DND-41 (cell line): ENCODE data around the gene ALDH8A1.
"Not testable (repeated sequence)": the region's sequence is repeated elsewhere in the genome, so short reads cannot be mapped to it uniquely, and the experiment has no call there.

Experiments
- ATAC-seq: fragments of 200-7000 bp; cut with Tn5 transposase; 3 replicates; pipeline ENCODE4 v1.9.1; 2021; ENCODE audit warnings: low read depth; ENCODE audit not compliant: insufficient read depth
- DNase-seq: peaks from one replicate; pipeline ENCODE4 v3.0.0-alpha.2; 2020
- H2AFZ ChIP-seq: 2 replicates; pipeline ENCODE4 v1.6.0; 2012; ENCODE audit warnings: low read depth, low read length
- H3K27ac ChIP-seq: 2 replicates; pipeline ENCODE4 v1.5.1; 2012; ENCODE audit warnings: low read length, inconsistent platforms
- H3K27me3 ChIP-seq: fragments of 200-600 bp; sonication (generic); 2 replicates; pipeline ENCODE4 v1.6.0; 2012; ENCODE audit warnings: low read length, mild to moderate bottlenecking, inconsistent platforms; ENCODE audit not compliant: insufficient read depth, poor library complexity
- H3K36me3 ChIP-seq: 2 replicates; pipeline ENCODE4 v1.5.1; 2012; ENCODE audit warnings: low read length, inconsistent platforms; ENCODE audit not compliant: insufficient read depth
- H3K4me1 ChIP-seq: 2 replicates; pipeline ENCODE4 v1.5.1; 2012; ENCODE audit warnings: mild to moderate bottlenecking, low read length; ENCODE audit not compliant: insufficient read depth
- H3K4me2 ChIP-seq: 2 replicates; pipeline ENCODE4 v1.6.0; 2012; ENCODE audit warnings: mild to moderate bottlenecking, moderate library complexity, low read length, inconsistent platforms; ENCODE audit not compliant: insufficient read depth
- H3K4me3 ChIP-seq, 2 experiments: fragments of 200-600 bp in 1 of 2; shearing (Covaris generic) in 1 of 2; 2 replicates each; pipeline ENCODE4 v1.5.1; 2012 to 2016; ENCODE audit warnings: inconsistent platforms in 2 of 2, low read length in 2 of 2, mild to moderate bottlenecking in 2 of 2, low read depth in 1 of 2, moderate library complexity in 1 of 2
- H3K79me2 ChIP-seq: 2 replicates; pipeline ENCODE4 v1.6.0; 2012; ENCODE audit warnings: low read length, inconsistent platforms; ENCODE audit not compliant: insufficient read depth
- H3K9ac ChIP-seq: 2 replicates; pipeline ENCODE4 v1.6.0; 2012; ENCODE audit warnings: low read depth, mild to moderate bottlenecking, inconsistent platforms, low read length, moderate library complexity
- H3K9me3 ChIP-seq: 2 replicates; pipeline ENCODE4 v1.5.1; 2012; ENCODE audit warnings: low read length, moderate library complexity, mild to moderate bottlenecking, inconsistent platforms; ENCODE audit not compliant: insufficient read depth, severe bottlenecking
- H4K20me1 ChIP-seq: 2 replicates; pipeline ENCODE4 v1.6.0; 2012; ENCODE audit warnings: low read length; ENCODE audit not compliant: insufficient read depth
- EZH2 ChIP-seq: IDR thresholded peaks from 3 replicates; pipeline ENCODE4 v1.6.1; 2012; ENCODE audit warnings: borderline replicate concordance, low read depth, mild to moderate bottlenecking, moderate library complexity, low read length, inconsistent platforms; ENCODE audit not compliant: severe bottlenecking
- TF ChIP-seq, protein P1 (sequence below): IDR thresholded peaks from 2 replicates; pipeline ENCODE4 v1.5.1; 2012; ENCODE audit warnings: borderline replicate concordance, low read length, moderate library complexity, mild to moderate bottlenecking; ENCODE audit not compliant: poor library complexity, severe bottlenecking; ENCODE audit errors: extremely low read depth

ALDH8A1 gene

DNA sequence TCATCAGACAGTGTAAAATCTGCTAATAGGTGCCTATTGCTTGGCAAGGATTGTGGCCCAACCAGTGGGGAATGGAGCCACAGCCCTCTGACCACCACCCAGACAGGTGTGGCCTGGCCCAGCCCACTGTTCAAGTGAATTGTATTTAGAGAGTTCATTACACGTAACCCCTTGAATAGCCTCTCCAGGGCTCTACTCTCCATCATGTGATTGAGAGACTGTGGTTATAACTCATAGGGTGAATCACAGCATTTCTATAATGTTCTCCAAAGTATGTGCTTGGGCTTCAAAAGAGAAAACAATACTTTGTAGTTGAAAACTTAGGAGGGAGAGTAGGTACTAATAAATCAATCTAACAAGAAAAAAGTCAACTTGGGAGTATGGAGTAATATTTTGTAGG, 38.4 kb downstream of the ALDH8A1 start:
- no peak overlapping the region for H3K27ac ChIP-seq
- H3K4me1 ChIP-seq = no peaks in the 10 kb centered on the region
- H3K36me3 ChIP-seq = no peaks in the 10 kb centered on the region
- no peaks in the 10 kb centered on the region for H3K9me3 ChIP-seq
- no peak overlapping the region for H3K4me2 ChIP-seq
- ATAC-seq (no peak), DNase-seq (no peak)
- H4K20me1 ChIP-seq = no peaks in the 10 kb centered on the region
- H3K4me3 ChIP-seq = no peak overlapping the region
- H3K79me2 ChIP-seq = no peaks in the 10 kb centered on the region
- no peak overlapping the region for H2AFZ ChIP-seq
- TF ChIP-seq EZH2 = no peak
- TF ChIP-seq, protein P1, sequence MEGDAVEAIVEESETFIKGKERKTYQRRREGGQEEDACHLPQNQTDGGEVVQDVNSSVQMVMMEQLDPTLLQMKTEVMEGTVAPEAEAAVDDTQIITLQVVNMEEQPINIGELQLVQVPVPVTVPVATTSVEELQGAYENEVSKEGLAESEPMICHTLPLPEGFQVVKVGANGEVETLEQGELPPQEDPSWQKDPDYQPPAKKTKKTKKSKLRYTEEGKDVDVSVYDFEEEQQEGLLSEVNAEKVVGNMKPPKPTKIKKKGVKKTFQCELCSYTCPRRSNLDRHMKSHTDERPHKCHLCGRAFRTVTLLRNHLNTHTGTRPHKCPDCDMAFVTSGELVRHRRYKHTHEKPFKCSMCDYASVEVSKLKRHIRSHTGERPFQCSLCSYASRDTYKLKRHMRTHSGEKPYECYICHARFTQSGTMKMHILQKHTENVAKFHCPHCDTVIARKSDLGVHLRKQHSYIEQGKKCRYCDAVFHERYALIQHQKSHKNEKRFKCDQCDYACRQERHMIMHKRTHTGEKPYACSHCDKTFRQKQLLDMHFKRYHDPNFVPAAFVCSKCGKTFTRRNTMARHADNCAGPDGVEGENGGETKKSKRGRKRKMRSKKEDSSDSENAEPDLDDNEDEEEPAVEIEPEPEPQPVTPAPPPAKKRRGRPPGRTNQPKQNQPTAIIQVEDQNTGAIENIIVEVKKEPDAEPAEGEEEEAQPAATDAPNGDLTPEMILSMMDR = no peak
- H3K9ac ChIP-seq = no peak overlapping the region
- H3K27me3 ChIP-seq = peaks cover 10% of the 10 kb centered on the region

DNA sequence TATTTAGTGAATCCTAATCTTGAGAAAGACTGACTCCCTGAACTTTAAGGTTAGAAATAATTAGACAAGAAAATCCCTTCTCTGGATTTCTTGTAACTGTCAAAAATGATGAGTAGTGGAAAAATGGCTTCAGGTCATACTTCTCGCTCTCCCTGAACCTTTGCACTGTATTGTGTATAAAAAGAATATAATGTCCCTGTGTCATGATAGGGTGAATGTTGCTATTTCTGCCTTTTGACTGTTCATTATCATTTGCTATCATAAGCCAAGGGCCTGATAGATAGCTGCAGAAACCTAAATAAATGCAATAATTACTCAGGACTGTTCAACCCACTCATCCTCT, 39.3 kb downstream of the ALDH8A1 start:
- ATAC-seq (no peak), DNase-seq (no peak)
- Histone ChIP-seq H4K20me1 (no peaks in the 10 kb centered on the region), H3K27ac (no peak overlapping the region), H3K9ac (no peak overlapping the region), H3K36me3 (no peaks in the 10 kb centered on the region), H3K9me3 (no peaks in the 10 kb centered on the region), H2AFZ (no peak overlapping the region), H3K4me1 (no peaks in the 10 kb centered on the region), H3K4me2 (no peak overlapping the region), H3K4me3 (no peak overlapping the region), H3K27me3 (peaks cover 10% of the 10 kb centered on the region), H3K79me2 (no peaks in the 10 kb centered on the region)
- TF ChIP-seq EZH2 = no peak

DNA sequence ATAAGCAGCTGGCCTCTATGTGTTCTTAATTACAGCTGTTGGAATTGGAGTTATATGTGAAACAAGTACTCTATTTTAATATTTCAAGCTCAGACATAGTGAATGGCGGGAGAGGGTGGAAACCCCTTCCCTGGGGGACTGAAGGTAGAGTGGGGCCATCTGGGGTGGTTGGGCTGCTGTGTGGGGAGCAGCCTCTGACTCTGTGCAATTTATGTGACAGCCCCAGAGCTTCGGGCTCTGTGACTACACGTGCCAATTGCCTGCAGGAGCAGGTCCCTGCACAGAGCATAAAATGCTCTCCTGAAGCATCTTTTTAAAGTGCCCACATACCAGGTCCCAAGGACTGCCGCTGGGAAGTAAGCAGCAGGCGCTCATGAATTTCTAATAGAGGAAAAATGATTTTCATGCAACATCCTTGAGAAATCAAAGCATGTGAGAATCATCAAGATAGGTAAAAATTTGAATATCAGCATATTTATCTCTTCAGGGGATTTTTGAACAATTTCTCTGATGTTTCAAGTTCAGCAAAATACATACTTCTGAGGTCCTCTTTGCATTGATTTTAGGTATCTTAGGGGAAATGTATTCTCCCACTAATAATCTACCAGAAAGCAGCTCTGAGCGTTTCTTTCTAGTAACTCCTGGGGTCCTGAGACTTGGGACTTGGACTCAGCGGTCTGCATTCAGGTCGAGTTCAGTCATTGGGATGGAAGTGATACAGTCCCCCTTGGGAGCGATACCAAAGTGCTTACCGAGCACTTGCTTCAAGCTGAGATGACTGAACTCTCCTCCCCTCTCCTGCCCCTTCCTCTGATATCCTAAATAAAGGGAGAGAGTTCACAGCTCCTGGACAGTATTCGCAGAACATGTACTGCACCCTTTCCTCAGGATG, 40.0 kb downstream of the ALDH8A1 start:
- no peak overlapping the region for H3K9ac ChIP-seq
- H3K27me3 ChIP-seq = peaks cover 10% of the 10 kb centered on the region
- no peak for TF ChIP-seq EZH2
- TF ChIP-seq, protein P1 = no peak

DNA sequence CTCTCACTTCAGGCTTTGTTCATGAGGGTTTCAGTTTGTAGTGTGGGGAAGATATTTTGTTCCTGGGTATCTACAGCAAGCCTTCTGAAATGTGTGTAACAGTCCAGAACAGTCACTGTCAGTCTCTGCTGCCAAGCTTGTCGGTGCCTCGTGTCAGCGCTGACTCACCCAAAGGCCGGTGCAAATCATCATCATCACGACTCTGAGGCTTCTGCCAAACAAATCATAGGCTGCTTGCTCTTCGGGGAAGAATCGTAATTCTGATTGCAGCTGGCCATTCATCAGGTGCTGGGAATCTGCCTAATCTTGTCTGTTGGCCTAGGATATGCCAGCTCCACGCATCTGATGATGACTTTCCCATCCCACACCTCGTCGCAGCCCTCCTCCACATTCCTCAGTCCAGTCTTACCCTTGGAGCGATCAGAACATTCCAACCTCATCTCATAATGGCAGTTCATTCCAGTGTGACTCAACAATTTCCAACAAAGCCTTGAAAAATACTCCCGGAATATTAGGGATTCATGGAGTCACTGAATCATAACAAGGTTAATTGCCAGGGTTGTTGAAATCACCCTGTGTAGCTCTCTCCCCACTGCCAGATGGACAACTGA, 40.9 kb downstream of the ALDH8A1 start:
- no peaks in the 10 kb centered on the region for H4K20me1 ChIP-seq
- ATAC-seq (no peak), DNase-seq (no peak)
- no peak for TF ChIP-seq EZH2
- TF ChIP-seq, protein P1 = no peak
- no peak overlapping the region for H3K4me3 ChIP-seq
- no peaks in the 10 kb centered on the region for H3K9me3 ChIP-seq
- H2AFZ ChIP-seq = no peak overlapping the region
- no peaks in the 10 kb centered on the region for H3K4me1 ChIP-seq
- peaks cover 10% of the 10 kb centered on the region for H3K27me3 ChIP-seq
- H3K36me3 ChIP-seq = no peaks in the 10 kb centered on the region
- H3K4me2 ChIP-seq = no peak overlapping the region
- H3K27ac ChIP-seq = no peak overlapping the region
- H3K79me2 ChIP-seq = no peaks in the 10 kb centered on the region
- no peak overlapping the region for H3K9ac ChIP-seq

More for the DNA sequence above, 40.0 kb downstream of the ALDH8A1 start:
- Histone ChIP-seq H3K36me3 (no peaks in the 10 kb centered on the region), H4K20me1 (no peaks in the 10 kb centered on the region), H3K4me1 (no peaks in the 10 kb centered on the region), H3K4me2 (no peak overlapping the region), H2AFZ (no peak overlapping the region), H3K4me3 (no peak overlapping the region), H3K79me2 (no peaks in the 10 kb centered on the region), H3K27ac (no peak overlapping the region), H3K9me3 (no peaks in the 10 kb centered on the region)
- no peak for DNase-seq
- ATAC-seq = no peak

DNA sequence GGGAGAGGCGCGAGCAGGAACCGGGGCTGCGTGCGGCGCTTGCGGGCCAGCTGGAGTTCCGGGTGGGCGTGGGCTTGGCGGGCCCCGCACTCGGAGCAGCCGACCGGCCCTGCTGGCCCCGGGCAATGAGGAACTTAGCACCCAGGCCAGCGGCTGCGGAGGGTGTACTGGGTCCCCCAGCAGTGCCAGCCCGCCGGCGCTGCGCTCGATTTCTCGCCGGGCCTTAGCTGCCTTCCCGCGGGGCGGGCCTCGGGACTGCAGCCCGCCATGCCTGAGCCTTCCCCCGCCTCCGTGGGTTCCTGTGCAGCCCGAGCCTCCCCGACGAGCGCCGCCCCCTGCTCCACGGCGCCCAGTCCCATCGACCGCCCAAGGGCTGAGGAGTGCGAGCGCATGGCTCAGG, 45.2 kb downstream of the ALDH8A1 start:
- H3K4me1 ChIP-seq, H3K36me3 ChIP-seq, H3K27me3 ChIP-seq, H2AFZ ChIP-seq, H3K9ac ChIP-seq, H3K4me2 ChIP-seq, H3K4me3 ChIP-seq, H3K79me2 ChIP-seq, H3K9me3 ChIP-seq, H3K27ac ChIP-seq, DNase-seq, ATAC-seq, H4K20me1 ChIP-seq: not testable (repeated sequence)
